PC-3 (cell line): ENCODE data around the gene PHLDA3. TPM values are rescaled to one million over a fixed set of nuclear protein-coding genes. Genes with fewer than 3 reads are reported as not detected.

ENCODE experiments used
- ATAC-seq: fragments of 200-7000 bp; cut with Tn5 transposase; 2 replicates; pipeline ENCODE4 v1.9.1; 2020; ENCODE audit warnings: mild to moderate bottlenecking, moderate library complexity
- BruUV-seq: library from RNA; stranded (reverse); fragments of 400-500 nt; replicated peaks from 2 replicates; lab custom pipeline; 2021; lab: Mats Ljungman, UMichigan
- CTCF ChIA-PET: fragments of 300-600 bp; sonication (Branson Sonifier 250); formaldehyde crosslinking; loops from one replicate; lab custom pipeline; 2022; ENCODE audit warnings: antibody characterized with exemption; lab: Charles Lee
- POLR2A ChIA-PET: fragments of 300-600 bp; sonication (Branson Sonifier 250); formaldehyde crosslinking; loops from one replicate; lab custom pipeline; 2022; ENCODE audit warnings: antibody characterized with exemption; ENCODE audit not compliant: unreplicated experiment; lab: Charles Lee
- DNase-seq: peaks from one replicate; pipeline ENCODE4 v3.0.0-alpha.2; 2015
- H2AFZ ChIP-seq: fragments of 300-600 bp; sonication (generic); 2 replicates; pipeline ENCODE4 v1.6.0; 2016; ENCODE audit warnings: antibody characterized with exemption, low read length
- H3F3A ChIP-seq: fragments of 300-600 bp; sonication (generic); one replicate; pipeline ENCODE4 v1.6.0; 2017; ENCODE audit warnings: antibody characterized with exemption, low read length, control low read depth, mild to moderate bottlenecking; ENCODE audit not compliant: unreplicated experiment
- H3K27ac ChIP-seq: fragments of 300-600 bp; sonication (generic); 2 replicates; pipeline ENCODE4 v1.5.1; 2016; ENCODE audit warnings: mild to moderate bottlenecking, low read length
- H3K27me3 ChIP-seq: fragments of 300-600 bp; sonication (generic); 2 replicates; pipeline ENCODE4 v1.6.1; 2016; ENCODE audit warnings: low read length, mixed read lengths
- H3K36me3 ChIP-seq: fragments of 300-600 bp; sonication (generic); 2 replicates; pipeline ENCODE4 v1.6.1; 2016; ENCODE audit warnings: low read depth, mixed run types, low read length, mixed read lengths
- H3K4me1 ChIP-seq: fragments of 300-600 bp; sonication (generic); 2 replicates; pipeline ENCODE4 v1.5.1; 2016; ENCODE audit warnings: low read length; ENCODE audit not compliant: insufficient read depth
- H3K4me2 ChIP-seq: fragments of 300-600 bp; sonication (generic); 2 replicates; pipeline ENCODE4 v1.6.0; 2016; ENCODE audit warnings: low read length
- H3K4me3 ChIP-seq: fragments of 300-600 bp; sonication (generic); 2 replicates; pipeline ENCODE4 v1.5.1; 2016; ENCODE audit warnings: mild to moderate bottlenecking, low read length, mixed read lengths
- H3K79me2 ChIP-seq: fragments of 300-600 bp; sonication (generic); 2 replicates; pipeline ENCODE4 v1.6.1; 2017; ENCODE audit warnings: low read length, mixed read lengths
- H3K9ac ChIP-seq: fragments of 300-600 bp; sonication (generic); 2 replicates; pipeline ENCODE4 v1.6.0; 2016; ENCODE audit warnings: mild to moderate bottlenecking, low read length
- H3K9me2 ChIP-seq: fragments of 300-600 bp; sonication (generic); replicated peaks from 2 replicates; pipeline ENCODE4 v1.6.1; 2016; ENCODE audit warnings: mixed run types, low read length, mixed read lengths
- H3K9me3 ChIP-seq: fragments of 300-600 bp; sonication (generic); 2 replicates; pipeline ENCODE4 v1.6.1; 2016; ENCODE audit warnings: low read length, mixed read lengths
- H4K20me1 ChIP-seq: fragments of 300-600 bp; sonication (generic); 2 replicates; pipeline ENCODE4 v1.6.1; 2016; ENCODE audit warnings: low read length, mixed read lengths
- CTCF ChIP-seq: fragments of 300-600 bp; sonication (generic); conservative IDR thresholded peaks from 2 replicates; pipeline ENCODE4 v1.5.1; 2017; ENCODE audit warnings: antibody characterized with exemption, low read depth, mild to moderate bottlenecking, low read length
- EZH2 ChIP-seq: fragments of 300-600 bp; sonication (generic); IDR thresholded peaks from one replicate; pipeline ENCODE4 v1.6.1; 2017; ENCODE audit warnings: antibody characterized with exemption, mild to moderate bottlenecking, low read length; ENCODE audit not compliant: unreplicated experiment
- EZH2phosphoT487 ChIP-seq: fragments of 300-600 bp; sonication (generic); IDR thresholded peaks from 2 replicates; pipeline ENCODE4 v1.6.1; 2018; ENCODE audit warnings: mild to moderate bottlenecking, antibody characterized with exemption, low read length, borderline replicate concordance
- intact Hi-C: fragments of 100-400 bp; cut with micrococcal nuclease; formaldehyde crosslinking; loops from 2 replicates; pipeline ENCODE4 v1.9.0; 2023
- total RNA-seq: library from RNA; depleted of rRNA; stranded (reverse); fragments of >200 nt; gene quantifications from 2 replicates; pipeline ENCODE4 v1.2.3, GENCODE V29; 2014

Gene PHLDA3
- total RNA-seq, 1 experiment from 2014 or later = 216 TPM

GRCh38 chr1:201515062-201515750 is 46.2 kb upstream of the PHLDA3 start:
- ChIA-PET POLR2A (no interaction called here), CTCF (interaction anchor here (1.0 kb wide), 1 partner anchor 33 kb away, joined by 4 read pairs; no protein-coding TSS in a partner anchor)
- Histone ChIP-seq H3K4me1 (peaks cover 57% of the 10 kb centered on the region), H3K4me2 (no peak overlapping the region), H3K27me3 (no peaks in the 10 kb centered on the region), H3F3A (no peaks in the 10 kb centered on the region), H3K9me3 (no peaks in the 10 kb centered on the region), H4K20me1 (no peaks in the 10 kb centered on the region), H3K9ac (no peak overlapping the region), H3K79me2 (no peaks in the 10 kb centered on the region), H2AFZ (no peak overlapping the region), H3K36me3 (no peaks in the 10 kb centered on the region; the same call in 1 of the 2 replicates), H3K9me2 (no peaks in the 10 kb centered on the region), H3K4me3 (no peak overlapping the region), H3K27ac (no peak overlapping the region)
- no peak for TF ChIP-seq EZH2
- no peak for TF ChIP-seq EZH2phosphoT487
- TF ChIP-seq CTCF = no peak
- ATAC-seq = no peak
- no TSS peak for BruUV-seq
- DNase-seq = no peak
- intact Hi-C loops = no loop called here

- no peak overlapping the region for H2AFZ ChIP-seq
- no peaks in the 10 kb centered on the region for H3F3A ChIP-seq
- H3K36me3 ChIP-seq = no peaks in the 10 kb centered on the region; the same call in 1 of the 2 replicates
- no peaks in the 10 kb centered on the region for H4K20me1 ChIP-seq
- DNase-seq (no peak), ATAC-seq (no peak)
- BruUV-seq = no TSS peak
- intact Hi-C loops = no loop called here
- H3K27ac ChIP-seq = no peak overlapping the region
- ChIA-PET POLR2A (interaction anchor here (0.5 kb wide), 1 partner anchor 9 kb away, joined by 3 read pairs; no protein-coding TSS in a partner anchor), CTCF (no interaction called here)
- H3K9me2 ChIP-seq = no peaks in the 10 kb centered on the region
- no peak overlapping the region for H3K9ac ChIP-seq
- no peaks in the 10 kb centered on the region for H3K9me3 ChIP-seq
- H3K4me2 ChIP-seq = no peak overlapping the region
- H3K4me3 ChIP-seq = no peak overlapping the region
- H3K79me2 ChIP-seq = no peaks in the 10 kb centered on the region
- H3K27me3 ChIP-seq = no peaks in the 10 kb centered on the region
- no peak for TF ChIP-seq EZH2
- TF ChIP-seq EZH2phosphoT487 = no peak
- TF ChIP-seq CTCF = no peak
- H3K4me1 ChIP-seq = peaks cover 59% of the 10 kb centered on the region
Measured at GRCh38 chr1:201514466-201514865, 45.5 kb upstream of the PHLDA3 start.
